ENCODE data around the gene CDKAL1.

DNA sequence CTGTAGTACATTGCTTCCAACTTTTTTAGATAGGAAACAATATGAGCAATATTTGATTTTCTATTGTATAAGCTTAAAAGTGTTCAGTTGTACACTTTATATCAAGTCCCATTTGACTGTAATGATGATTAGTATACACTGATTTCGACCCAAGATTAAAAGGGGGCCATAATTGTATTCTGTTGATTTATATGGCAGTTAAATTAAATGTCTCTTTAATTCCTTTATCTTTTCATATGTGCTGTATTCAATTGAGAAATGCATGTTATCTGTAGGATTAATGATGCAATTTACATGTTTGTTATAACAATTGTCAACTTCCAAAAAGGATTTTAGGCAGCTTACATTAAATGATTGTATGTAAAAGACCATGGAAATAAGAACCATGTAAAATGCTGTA lies 317.5 kb downstream of the CDKAL1 start:
- no peak for TF ChIP-seq EP300 (IDR thresholded peaks at IDR 0.05; ENCODE audit: borderline replicate concordance in 1 of 2, control insufficient read depth in 1 of 2, low read depth in 2 of 2, low read length in 2 of 2)
- no peak for TF ChIP-seq POLR2A (IDR thresholded peaks at IDR 0.05; ENCODE audit: low read depth, low read length)
- TF ChIP-seq DPF2 (IDR thresholded peaks at IDR 0.05) = no peak
- TF ChIP-seq CBFB (IDR thresholded peaks at IDR 0.05; ENCODE audit: low read depth) = no peak
- TF ChIP-seq ZNF274 (IDR thresholded peaks at IDR 0.05; ENCODE audit: insufficient read depth, insufficient read length) = no peak
- TF ChIP-seq, protein P1, sequence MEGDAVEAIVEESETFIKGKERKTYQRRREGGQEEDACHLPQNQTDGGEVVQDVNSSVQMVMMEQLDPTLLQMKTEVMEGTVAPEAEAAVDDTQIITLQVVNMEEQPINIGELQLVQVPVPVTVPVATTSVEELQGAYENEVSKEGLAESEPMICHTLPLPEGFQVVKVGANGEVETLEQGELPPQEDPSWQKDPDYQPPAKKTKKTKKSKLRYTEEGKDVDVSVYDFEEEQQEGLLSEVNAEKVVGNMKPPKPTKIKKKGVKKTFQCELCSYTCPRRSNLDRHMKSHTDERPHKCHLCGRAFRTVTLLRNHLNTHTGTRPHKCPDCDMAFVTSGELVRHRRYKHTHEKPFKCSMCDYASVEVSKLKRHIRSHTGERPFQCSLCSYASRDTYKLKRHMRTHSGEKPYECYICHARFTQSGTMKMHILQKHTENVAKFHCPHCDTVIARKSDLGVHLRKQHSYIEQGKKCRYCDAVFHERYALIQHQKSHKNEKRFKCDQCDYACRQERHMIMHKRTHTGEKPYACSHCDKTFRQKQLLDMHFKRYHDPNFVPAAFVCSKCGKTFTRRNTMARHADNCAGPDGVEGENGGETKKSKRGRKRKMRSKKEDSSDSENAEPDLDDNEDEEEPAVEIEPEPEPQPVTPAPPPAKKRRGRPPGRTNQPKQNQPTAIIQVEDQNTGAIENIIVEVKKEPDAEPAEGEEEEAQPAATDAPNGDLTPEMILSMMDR (IDR thresholded peaks at IDR 0.05 in 2 of 3, conservative IDR thresholded peaks at IDR 0.05 in 1 of 3; ENCODE audit: control insufficient read depth in 2 of 3, extremely low read depth in 1 of 3, insufficient read depth in 1 of 3, low read depth in 3 of 3, low read length in 3 of 3) = no peak
- TF ChIP-seq KAT2A (conservative IDR thresholded peaks at IDR 0.05; ENCODE audit: control insufficient read depth, low read depth, low read length) = no peak
- TF ChIP-seq CREB1 (IDR thresholded peaks at IDR 0.05; ENCODE audit: low read depth) = no peak
- TF ChIP-seq BACH1 (IDR thresholded peaks at IDR 0.05; ENCODE audit: borderline replicate concordance) = no peak
